Caki2 (cell line): ENCODE results near the gene SLX4IP. TPM values are rescaled to one million over a fixed set of nuclear protein-coding genes. Genes with fewer than 3 reads are reported as not detected.

Source experiments
- DNase-seq: peaks from one replicate; pipeline ENCODE4 v3.0.0-alpha.2; 2015; ENCODE audit warnings: low read depth
- in situ Hi-C: cut with HindIII; loops from 2 replicates; pipeline ENCODE4 v1.10.0; 2016; ENCODE audit warnings: low sequenced_read_pairs, low pct_unique_long_range_greater_than_20kb, mixed read lengths
- total RNA-seq: library from RNA; depleted of rRNA; stranded (reverse); fragments of >200 nt; shearing (Covaris generic); gene quantifications from 2 replicates; pipeline ENCODE4 v1.2.3, GENCODE V29; 2014; ENCODE audit warnings: low replicate concordance

The SLX4IP gene
- total RNA-seq, 1 experiment from 2014 or later: 2.3 TPM

DNA sequence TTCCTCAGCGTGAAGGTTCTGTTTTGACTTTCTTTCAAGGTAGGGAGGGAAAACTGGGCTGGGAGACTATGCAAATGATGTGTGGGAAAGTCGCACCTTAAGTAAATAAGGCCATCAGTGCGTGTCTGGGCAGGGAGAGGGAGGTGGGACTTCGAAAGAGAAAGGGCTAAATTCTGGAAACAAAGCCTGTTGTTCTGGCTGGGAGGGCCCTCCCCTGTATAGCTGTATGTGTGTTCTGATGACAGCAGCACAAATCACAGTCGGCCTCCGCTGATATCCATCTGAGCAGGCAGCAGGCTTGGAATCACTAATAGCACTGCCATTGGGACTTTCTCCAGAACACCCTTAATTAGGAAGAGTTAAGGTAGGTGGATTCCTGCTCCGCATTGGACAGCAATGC is 219.5 kb downstream of the SLX4IP start:
- peak; percentile 78 for DNase-seq
- in situ Hi-C loops: no loop called here

DNA sequence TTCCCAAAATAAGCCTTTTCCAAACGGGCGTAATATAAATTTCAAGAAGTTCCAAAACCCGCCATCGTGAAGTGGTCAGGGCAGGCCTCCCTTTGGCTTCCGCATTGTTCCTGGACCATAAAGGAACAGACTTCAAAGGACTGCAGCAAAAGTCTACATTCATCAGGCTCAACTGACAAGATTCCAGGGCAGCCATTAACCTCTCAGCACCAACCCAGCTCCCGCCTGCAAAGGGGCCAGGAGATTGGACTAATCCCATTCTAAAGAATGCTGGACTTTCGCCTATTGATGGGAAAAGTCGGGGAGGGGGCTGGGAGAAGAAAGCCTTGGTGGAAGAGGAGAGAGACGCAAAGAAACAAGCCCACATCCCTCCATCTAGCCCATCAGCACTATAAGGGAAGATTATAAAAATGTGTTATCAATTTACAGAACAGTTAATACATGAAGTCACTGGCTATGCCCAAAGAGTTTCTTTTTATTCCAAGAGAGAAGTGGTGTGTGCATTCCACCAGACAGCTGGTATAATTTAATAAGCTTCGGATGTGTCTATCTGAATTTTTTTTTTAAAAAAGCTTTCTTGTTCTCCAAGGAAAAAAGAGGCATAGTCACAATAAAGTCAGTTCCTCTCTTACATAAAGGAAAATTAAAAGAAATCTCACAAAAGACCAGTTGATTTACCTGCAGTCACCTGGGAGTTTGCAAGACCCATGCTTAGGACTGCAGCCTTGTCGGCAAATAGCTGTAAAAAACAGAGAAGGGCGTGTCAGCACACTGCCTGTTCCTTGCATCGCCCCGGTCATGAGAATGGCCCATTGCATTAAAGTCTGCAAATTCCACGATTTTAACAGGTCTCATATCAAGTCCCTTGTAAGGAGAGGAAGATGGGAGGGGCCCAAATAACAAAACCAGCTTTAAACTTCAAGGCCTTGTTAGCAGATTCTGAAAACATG is 220.9 kb downstream of the SLX4IP start:
- DNase-seq: no peak
- in situ Hi-C loops: no loop called here

DNA sequence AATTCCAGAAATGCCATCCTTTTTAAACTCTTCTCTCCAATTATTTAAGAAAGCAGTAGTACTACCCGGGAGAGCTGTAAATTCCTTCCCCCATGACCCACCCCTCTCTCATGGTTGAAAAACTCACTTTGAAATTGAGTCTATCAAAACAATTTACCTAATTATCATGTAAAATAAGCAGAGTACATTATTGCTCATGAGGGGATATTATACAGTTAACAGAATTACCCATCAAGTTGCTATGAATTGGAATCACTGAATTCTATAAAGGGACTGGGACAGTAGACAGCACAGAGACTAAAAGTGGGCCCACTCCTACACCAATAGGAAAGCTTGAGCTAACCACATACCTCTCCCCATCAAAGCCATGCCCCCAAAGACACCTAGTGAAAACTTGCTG is 222.3 kb downstream of the SLX4IP start:
- in situ Hi-C loops: no loop called here
- DNase-seq: no peak

DNA sequence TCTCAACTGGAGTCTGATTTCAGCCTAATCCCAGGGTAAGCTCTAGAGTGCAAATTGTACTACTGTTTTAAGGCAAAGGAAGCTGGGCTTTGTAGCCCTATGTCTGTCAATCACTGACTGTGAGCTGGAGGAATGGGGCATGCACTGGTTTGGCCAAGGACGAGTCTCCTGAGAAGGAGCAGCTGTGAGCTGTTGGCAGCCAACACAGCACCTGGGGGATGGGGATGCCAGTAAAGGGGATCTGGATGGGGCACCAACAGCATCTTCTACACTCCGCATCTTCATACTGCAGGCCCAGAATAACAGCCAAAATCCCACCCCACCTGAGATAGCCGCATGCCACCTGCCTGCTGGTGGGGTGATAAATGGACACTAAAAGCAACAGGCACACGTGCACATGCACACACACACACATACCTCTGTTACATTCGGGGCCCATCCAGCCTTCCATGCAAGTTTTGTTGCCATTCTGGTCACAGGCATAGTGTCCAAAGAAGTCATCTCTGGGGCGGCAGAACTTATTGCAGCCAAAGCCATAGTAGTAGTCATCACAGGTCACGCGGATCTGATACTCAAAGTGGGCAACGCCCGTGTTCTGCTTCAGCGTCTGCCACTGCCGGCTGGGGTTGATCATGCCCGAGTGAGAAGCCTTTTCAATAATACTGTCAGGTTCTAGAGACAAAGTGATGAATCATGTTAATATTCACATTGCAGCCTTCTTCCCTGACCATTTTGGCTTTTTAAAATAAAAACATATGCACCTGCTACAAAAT is 223.1 kb downstream of the SLX4IP start:
- in situ Hi-C loops: no loop called here
- peak; percentile 82 for DNase-seq

DNA sequence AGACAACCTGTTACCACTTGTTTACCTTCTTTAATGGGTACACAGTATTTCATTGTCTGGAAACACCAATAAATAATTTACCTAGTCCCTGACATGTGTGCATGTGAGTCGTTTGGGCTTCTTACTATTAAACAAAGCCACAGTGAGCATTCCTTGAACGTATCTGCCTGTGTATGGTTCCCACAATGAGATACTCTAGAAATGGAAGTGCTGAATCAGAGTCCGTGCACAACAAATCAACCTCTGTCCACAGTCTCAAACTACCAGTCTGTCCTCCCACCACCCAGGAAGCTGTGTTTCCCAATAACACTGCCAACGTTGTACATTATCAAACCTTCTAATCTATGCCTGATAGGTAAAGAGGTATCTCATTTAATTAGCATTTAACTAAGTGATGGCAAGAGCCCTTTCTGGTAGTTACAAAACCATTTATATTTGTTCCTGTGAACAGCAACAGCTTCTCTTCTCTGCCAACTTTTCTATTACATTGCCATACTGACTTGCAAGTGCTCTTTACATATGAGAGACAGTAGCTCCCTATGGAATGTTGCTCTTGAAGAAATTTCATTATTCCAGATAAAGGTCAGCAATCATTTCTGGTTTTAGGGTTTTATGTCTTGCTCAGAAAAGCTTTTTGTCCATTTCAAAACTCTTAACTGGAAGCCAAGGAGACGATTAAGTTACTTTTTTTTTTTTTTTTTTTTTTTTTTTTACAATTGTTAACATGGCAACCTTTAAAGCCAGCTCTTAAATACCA is 223.9 kb downstream of the SLX4IP start:
- in situ Hi-C loops: no loop called here
- peak; percentile 74 for DNase-seq

DNA sequence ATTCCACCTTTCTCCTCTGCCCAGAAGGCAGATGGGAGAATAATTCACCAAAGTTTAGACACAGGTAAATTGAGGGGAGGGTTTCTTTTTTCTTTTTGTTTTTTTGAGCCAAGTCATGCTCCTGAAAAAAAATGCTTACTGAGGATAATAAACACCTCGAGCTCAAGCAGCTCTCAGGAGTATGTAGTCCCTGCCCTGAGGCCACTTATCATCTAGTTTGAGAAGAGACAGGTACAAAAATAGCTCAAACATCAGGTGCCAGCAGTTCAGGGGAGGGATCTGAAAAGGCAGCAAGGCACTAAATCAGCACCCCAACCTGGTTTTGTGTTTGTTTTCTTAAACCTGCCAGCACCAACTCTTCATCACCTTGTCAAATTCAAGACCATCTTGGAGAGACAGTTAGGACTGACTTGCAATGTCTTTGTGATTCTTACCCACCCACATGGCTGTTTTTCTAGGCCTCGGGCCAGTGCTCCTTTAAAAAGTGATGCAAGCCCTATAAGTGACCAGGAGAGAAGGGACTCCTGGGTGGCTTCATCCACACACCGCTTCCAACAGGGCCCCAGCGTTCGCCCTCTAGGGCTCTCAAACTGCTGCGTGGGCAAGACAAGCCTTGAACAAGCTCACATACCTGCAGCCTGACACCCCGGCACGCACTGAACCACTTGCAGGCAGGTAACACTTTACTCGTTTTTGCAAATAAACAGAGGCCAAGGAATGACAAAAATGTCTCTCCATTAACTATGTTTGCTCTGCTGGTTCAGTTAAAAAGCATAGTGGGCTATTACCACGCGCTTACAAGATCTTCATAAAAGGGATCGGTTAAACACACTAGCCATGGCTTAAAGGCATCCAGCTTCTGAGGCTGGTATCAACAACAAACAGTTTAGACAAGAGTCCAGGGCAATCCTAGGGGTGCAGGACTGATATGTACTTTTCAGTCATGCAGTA is 224.8 kb downstream of the SLX4IP start:
- in situ Hi-C loops: no loop called here
- DNase-seq: peak; percentile 88

DNA sequence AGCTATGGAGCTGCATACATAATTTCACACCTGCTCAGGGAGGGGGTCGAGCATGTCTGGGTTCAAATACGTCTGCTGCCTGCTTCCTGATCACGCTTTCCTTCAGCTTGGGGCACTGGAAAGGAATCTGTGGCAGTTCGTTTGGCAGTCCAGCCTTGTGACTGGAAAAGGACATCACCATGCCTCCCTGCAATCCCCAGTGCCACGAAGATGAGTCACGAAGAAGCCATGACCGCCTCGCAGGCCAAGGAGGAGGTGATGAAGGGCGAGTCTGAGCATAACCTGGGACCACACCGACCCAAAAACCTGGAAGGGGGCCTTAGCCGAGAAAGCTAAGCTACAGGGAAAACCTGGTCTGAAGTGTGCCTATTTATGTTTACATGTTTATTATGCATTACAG is 225.6 kb downstream of the SLX4IP start:
- in situ Hi-C loops: no loop called here
- DNase-seq: peak; percentile 78

DNA sequence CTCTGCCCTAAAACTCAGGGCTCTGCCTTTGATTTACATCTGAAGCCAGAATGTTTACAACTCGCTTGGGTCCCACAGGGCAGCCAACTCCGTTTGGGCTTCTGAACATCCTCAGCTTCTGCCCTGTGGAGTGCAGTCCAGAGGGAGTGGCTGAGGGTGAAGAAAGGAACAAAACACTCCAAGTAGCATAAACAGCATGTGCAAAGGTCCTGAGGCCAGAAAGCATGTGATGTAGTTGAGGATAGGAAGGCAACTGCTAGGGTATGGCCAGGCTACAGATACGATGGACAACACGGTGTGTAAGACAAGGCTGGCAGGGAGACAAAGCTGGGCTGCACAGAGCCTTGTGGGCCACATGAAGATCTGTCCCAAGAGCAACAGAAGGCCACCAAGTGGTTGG is 226.2 kb downstream of the SLX4IP start:
- DNase-seq: no peak
- in situ Hi-C loops: no loop called here

DNA sequence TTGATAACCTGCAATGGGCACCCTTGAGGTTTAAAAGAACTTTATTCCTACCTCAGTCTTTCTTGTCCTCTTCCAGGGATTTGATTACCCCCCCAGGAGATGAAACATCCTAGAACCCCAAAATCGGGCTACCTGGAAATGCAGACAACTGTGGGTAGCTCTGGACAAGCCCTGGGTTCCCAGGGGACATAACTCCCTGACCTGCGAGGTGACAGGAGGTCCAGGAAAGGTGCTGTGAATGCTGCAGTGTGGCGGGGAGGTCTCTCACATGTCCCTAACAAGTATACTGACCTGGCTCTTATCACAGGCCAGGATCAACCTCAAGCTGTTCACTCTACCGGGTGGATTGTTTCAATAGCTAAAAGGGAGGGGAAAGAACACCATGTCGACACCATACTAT is 227.0 kb downstream of the SLX4IP start:
- DNase-seq: no peak
- in situ Hi-C loops: no loop called here

DNA sequence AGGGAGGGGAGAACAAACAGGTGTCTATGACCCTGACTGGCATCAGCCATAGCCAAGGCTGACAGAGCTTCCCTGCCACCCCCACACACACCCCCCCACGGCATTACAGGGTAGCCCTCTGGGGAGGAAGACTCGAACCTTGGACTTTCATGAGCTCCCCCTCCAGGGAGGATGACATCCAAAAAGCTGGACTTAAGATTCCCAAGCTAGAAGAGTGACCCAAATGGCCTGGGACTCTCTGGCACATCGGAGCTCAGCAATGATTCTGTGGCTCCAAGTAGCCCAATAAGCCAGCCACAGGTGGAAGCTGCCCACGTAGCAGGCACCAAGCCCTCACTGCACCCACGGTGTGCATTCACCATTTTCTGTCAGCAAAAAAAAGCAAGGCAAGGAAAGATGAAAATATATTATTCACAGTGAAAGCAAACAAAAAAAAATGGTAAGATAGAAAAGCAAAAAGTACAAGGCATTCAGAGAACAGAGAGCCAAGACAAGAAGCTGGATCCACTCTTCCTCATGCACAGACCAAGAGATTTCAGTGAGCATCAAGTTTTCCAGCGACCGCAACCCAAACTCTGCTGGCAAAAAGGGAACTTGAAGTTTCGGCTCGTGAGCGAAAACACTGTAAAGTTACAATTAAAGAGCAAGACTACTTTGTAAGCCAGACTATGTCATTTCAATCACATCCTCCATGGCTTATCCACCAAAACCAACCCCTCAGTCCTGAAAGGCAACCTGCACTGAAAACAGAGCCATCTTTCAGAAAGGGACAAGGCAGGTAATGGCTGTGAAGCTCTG is 227.8 kb downstream of the SLX4IP start:
- in situ Hi-C loops: no loop called here
- DNase-seq: no peak

DNA sequence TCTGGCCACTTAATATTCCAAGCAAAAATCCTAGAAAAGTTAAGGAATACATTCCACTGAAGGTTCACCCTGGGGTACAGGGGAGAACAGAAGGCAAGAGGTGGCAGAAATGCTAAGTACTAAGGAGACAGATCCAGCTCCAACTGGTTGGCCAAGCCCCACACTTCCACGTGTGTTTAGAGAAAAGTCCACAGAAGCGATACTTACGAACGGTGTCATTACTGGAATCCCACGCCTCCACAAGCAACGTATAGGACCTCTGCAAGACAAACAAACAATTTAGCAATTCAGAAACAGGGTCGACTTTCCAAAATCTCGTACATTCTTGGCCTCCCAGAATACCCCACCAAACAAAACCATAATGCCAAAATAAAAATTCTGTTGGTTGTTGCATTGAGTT is 228.7 kb downstream of the SLX4IP start:
- in situ Hi-C loops: no loop called here
- no peak for DNase-seq

DNA sequence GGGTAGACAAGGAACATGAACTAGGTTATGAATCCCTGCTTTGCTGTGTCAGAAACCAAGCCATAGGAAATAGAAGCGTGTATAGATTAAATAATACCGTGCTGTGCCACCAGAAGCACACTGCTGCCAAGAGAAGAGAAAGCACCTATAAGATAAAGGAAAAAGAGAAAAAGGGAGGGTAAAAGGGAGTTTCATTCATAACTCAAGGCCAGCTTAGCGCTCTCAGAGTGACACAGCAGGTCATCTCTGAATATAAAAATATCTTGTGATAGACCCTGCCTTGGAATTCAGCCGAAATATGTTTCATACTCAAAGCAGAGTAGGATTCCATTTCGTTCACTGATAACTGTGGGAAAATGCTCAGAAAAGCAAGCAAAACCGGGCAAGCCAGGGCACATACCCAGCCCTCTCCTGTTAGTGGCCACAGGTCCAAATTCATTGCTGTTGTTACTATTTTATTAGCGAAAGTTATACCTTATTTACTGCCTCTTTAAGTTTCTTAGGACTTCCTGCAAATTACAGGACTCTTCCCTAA is 230.0 kb downstream of the SLX4IP start:
- in situ Hi-C loops: no loop called here
- peak; percentile 53 for DNase-seq

DNA sequence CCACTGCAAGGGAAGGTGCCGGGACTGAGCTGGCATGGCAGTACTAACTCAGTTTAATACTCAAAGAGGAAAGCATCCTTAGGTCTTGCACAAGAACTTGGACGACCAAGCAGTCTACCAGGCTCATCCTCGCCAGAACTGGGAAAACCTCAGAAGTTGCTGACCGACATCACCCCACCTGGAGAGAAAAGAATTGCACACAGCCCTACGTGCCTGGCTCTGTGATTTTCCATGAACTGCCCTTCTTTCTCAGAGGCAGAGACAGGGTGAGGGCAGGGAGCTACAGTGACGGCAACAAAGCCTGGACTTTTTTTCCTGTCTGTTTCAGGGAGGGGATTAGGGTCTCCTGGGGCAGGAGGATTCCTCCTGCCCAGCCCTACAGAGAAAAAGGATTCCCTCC is 230.7 kb downstream of the SLX4IP start:
- in situ Hi-C loops: no loop called here

DNA sequence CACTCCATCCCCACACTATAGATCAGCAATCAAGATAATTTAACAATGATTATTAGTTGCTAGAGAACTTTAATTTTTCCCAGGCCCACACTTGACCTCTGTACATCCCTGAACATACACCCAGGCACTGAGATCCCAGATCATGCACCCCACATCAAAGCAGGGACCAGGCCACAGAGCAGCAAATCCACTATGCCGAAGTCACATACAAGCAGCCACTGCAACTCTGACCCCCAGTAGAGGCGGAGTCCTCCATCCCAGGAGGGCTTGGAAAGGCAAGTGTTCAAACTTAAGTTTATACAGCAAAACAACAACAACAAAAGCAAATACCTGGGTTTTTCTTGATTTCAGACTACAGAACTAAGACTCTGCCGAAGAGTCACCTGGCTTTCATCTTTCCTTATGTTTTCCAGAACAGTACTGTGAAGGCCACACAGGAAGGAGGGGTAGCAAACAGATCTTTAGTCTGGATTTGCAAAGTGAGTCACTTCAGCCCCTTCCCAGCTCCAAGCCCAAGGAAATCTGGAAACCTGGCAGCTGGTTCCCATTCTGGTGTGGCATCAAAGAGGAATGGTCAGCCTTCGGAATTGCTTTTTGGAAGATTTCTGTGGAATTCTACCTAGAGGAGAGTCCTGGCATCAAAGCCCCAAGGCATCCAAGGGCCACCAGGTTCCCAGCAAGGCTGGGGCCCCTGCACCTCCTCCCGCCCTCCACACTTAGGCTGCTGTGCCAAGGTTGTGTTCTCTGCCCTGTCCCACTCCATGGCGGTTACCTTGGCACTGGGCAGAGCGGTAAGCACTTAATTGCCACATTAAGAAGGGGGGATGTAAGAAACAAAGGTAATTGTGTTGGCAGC is 231.3 kb downstream of the SLX4IP start:
- DNase-seq: no peak
- in situ Hi-C loops: no loop called here

More for the DNA sequence above, 230.7 kb downstream of the SLX4IP start:
- DNase-seq: no peak

DNA sequence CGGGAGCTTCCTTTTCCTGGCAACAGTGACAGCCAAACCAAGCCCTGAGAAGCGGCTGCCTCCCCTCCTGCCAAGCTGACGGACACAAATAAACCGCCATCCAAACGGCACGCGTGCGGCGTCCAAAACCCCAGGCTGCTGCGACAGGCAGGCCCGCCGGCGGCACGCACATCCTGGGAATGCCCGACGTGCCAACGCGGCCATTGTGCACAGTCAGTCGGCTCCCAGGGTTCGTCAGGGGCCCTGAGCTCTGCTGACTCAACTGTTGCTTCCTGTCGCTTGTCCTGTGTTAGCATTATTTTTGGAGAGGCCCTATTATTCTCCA is 231.9 kb downstream of the SLX4IP start:
- no peak for DNase-seq
- in situ Hi-C loops: no loop called here

DNA sequence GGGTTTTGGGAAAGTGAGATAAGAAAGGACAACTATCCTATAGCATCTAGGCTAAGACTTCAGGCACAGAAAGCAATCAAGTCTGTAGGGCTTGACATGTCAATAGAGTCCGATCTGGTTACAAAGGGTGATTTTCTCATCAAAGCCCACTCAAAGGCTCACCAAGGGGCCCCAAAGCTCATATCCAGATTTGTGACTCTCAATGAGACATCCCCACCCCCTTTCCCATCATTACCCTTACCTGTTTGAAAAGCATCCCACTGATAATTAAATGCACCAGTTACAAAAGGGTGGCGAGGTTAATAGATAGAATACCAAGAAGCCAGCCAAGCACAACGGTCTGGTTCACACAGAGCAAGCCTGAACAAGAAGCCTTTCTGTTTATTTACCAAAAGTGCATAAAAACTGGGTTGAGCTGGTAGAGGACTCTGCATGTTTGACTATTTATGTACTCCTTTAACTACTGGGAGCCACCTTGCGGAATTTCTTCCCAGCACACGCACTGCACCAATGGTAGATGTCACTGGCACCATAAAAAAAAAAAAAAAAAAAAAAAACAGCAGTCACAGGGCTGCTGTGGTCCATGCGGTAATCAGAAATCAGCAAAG is 232.6 kb downstream of the SLX4IP start:
- DNase-seq: peak; percentile 96
- in situ Hi-C loops: no loop called here
